T-cell (primary cell): ENCODE results near the gene C1QTNF3. TPM values are rescaled to one million over a fixed set of nuclear protein-coding genes. Genes with fewer than 3 reads are reported as not detected.

Source experiments
- ATAC-seq, 4 experiments: fragments of 200-7000 bp in 3 of 4; fragments of 150-1000 bp in 1 of 4; cut with Tn5 transposase; replicated peaks in 1 of 4; 1 replicate in 3 of 4; 2 replicates in 1 of 4; pipeline ENCODE4 v1.10.0; 2021; ENCODE audit warnings: moderate library complexity in 3 of 4, mild to moderate bottlenecking in 2 of 4, moderate number of reproducible peaks in 1 of 4
- CTCF ChIA-PET, 2 donors: fragments of 300-600 bp; sonication (Branson Sonifier 250); formaldehyde crosslinking; loops; one replicate each; lab custom pipeline; 2022; ENCODE audit warnings: antibody characterized with exemption in 2 of 2; lab: Charles Lee
- POLR2A ChIA-PET, 2 donors: fragments of 300-600 bp; sonication (Branson Sonifier 250); formaldehyde crosslinking; loops; one replicate each; lab custom pipeline; 2022; ENCODE audit warnings: antibody characterized with exemption in 2 of 2; lab: Charles Lee
- DNase-seq, 35 experiments: peaks; one replicate each; pipeline versions ENCODE4 v3.0.0 to v3.0.0-alpha.2; 2013 to 2023
- H3K27ac ChIP-seq: one replicate; pipeline ENCODE4 v1.5.1; 2013; ENCODE audit warnings: low read length
- H3K27me3 ChIP-seq, 2 experiments: replicated peaks in 1 of 2; 1 replicate in 1 of 2; 2 replicates in 1 of 2; pipeline versions ENCODE4 v1.6.1 to v1.7.0; 2013; ENCODE audit warnings: low read length in 1 of 2, mixed read lengths in 1 of 2; ENCODE audit not compliant: control insufficient read depth in 2 of 2, insufficient read depth in 2 of 2; ENCODE audit errors: extremely low read depth in 1 of 2
- H3K36me3 ChIP-seq, 2 donors: 1 replicate in 1 of 2; 2 replicates in 1 of 2; pipeline versions ENCODE4 v1.6.1 to v1.7.0; 2013; ENCODE audit warnings: low read length in 1 of 2; ENCODE audit not compliant: control insufficient read depth in 2 of 2, insufficient read depth in 1 of 2; ENCODE audit errors: extremely low read depth in 1 of 2
- H3K4me1 ChIP-seq, 2 experiments: 1 replicate in 1 of 2; 2 replicates in 1 of 2; pipeline versions ENCODE4 v1.6.1 to v1.7.0; 2013; ENCODE audit warnings: low read length in 2 of 2, mixed read lengths in 1 of 2; ENCODE audit not compliant: insufficient read depth in 2 of 2, control insufficient read depth in 1 of 2; ENCODE audit errors: extremely low read depth in 1 of 2
- H3K4me3 ChIP-seq, 2 donors: 1 replicate in 1 of 2; 2 replicates in 1 of 2; pipeline versions ENCODE4 v1.5.1 to v1.7.0; 2013; ENCODE audit warnings: mild to moderate bottlenecking in 2 of 2, low read length in 1 of 2, moderate library complexity in 1 of 2; ENCODE audit not compliant: control insufficient read depth in 1 of 2; ENCODE audit errors: extremely low read depth in 1 of 2
- H3K9me3 ChIP-seq: 2 replicates; pipeline ENCODE4 v1.7.0; 2013
- H3K27ac Mint-ChIP-seq, 2 donors: one replicate each; pipeline ENCODE4 v1.8.0; 2020 to 2021; ENCODE audit warnings: mild to moderate bottlenecking in 2 of 2, mixed read lengths in 2 of 2
- H3K27me3 Mint-ChIP-seq, 2 donors: one replicate each; pipeline ENCODE4 v1.8.0; 2021 to 2022; ENCODE audit warnings: mixed read lengths in 2 of 2
- H3K36me3 Mint-ChIP-seq: one replicate; pipeline ENCODE4 v1.8.0; 2021; ENCODE audit warnings: mixed read lengths
- H3K4me1 Mint-ChIP-seq, 3 donors: one replicate each; pipeline ENCODE4 v1.8.0; 2020 to 2022; ENCODE audit warnings: mixed read lengths in 3 of 3, mild to moderate bottlenecking in 1 of 3
- H3K4me3 Mint-ChIP-seq, 3 donors: one replicate each; pipeline ENCODE4 v1.8.0; 2020 to 2022; ENCODE audit warnings: mild to moderate bottlenecking in 3 of 3, mixed read lengths in 3 of 3, moderate library complexity in 3 of 3
- H3K9me3 Mint-ChIP-seq, 3 donors: one replicate each; pipeline ENCODE4 v1.8.0; 2020 to 2022; ENCODE audit warnings: mixed read lengths in 3 of 3
- WGBS: methylation state at CpG from one replicate; pipeline ENCODE4 v1.1.5; 2013; ENCODE audit warnings: missing lambda C conversion rate; ENCODE audit not compliant: insufficient coverage; 5-methylcytosine and 5-hydroxymethylcytosine counted together
- total RNA-seq, 35 experiments: library from RNA in 6 of 35; stranded (reverse) in 6 of 35; fragments of 120-200 nt in 1 of 35; gene quantifications; one replicate each; pipeline versions ENCODE4 v1.2.1 to v1.2.4 and lab custom pipeline; 2013 to 2026

C1QTNF3 gene
- total RNA-seq, 5 donors from 2014 or later (not counting 1 experiment from before 2014, with no cell fraction given) = 5.4 to 10.6 (median 5.7) TPM

DNA sequence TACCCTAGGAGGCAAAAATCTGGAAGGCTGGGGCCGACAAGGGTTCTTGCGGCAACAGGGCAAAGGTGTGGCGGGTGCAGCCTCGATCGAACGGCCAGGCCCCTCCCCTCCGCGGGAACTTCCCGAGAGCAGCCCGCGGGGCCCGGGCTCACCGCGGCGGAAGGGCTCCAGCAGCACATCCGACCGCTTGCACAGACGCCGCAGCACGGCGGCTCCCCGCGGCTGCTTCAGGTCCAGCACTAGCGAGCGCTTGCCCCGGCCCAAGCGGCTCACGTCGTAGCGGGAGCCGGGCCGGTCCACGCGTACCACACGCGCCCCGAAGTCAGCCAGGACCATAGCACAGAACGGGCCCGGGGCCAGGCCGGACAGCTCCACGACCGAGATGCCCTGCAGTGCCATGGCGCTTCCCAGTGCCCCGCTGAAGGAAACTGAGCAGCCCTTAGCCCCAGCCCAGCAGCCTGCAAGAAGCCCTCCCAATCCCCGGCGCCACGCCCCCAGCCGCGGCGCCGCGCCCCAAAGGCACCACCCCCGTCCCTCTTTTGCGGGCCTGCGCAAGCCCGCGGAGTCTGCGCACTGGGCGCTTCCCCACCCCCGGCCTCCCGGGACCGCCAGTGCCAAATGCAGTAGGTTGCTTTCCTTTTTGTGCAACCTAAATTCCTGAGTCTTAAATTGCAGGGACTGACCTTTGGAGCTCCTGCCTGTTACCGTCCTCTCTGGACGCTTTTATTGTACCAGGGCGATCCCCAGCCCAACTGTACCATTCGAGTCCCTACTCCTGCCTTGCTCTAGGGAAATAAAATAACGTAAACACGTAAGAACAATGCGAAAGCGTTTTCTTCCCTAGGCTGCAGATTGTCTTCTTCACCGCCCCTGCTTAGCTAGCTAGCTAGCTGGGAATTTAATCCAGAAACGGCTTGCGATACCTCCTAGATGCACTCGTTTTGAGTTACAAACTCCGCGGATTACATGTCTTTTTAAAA, 35.1 kb downstream of the C1QTNF3 start, which contains the start of gene AMACR:
Gene AMACR, minus strand, starts transcription at position 430 of the 980 bp plus-strand sequence. Its CDS starts 31 bp downstream, at position 399.
- Histone ChIP-seq H3K4me1 (peaks cover 9 to 16% of the 10 kb centered on the region in 2 experiments), H3K9me3 (no peaks in the 10 kb centered on the region), H3K27ac (peak within 1 kb of the TSS; percentile 84), H3K27me3 (no peaks in the 10 kb centered on the region), H3K36me3 (peaks cover 0 to 10% of the 10 kb centered on the region in 2 donors), H3K4me3 (peak within 1 kb of the TSS; percentile 69 to 85)
- peak within 1 kb of the TSS; percentile 90 to 95 (median 93) for H3K4me3 Mint-ChIP-seq
- peaks cover 0 to 3% of the 10 kb centered on the region in 2 donors for H3K27me3 Mint-ChIP-seq
- CTCF ChIA-PET = interaction anchor here (0.6 to 1.2 kb wide), 3 partner anchors 11 to 552 kb away, joined by 3 read pairs; no protein-coding TSS in a partner anchor
- no peaks in the 10 kb centered on the region for H3K9me3 Mint-ChIP-seq
- peaks cover 21% of the 10 kb centered on the region for H3K36me3 Mint-ChIP-seq
- peaks cover 22 to 31% (median 29%) of the 10 kb centered on the region in 3 donors for H3K4me1 Mint-ChIP-seq
- POLR2A ChIA-PET = interaction anchor here in 1 of 2 donors (0.6 kb wide), 1 partner anchor 567 kb away, joined by 3 read pairs; the partner anchor contains the start of gene TARS1
- ATAC-seq (peak; percentile 86 to 94 (median 92)), DNase-seq (peak; percentile 61 to 95 (median 85))
- WGBS = under 1% methylated on average over 70 of the region's 76 CpGs
- H3K27ac Mint-ChIP-seq = peak within 1 kb of the TSS; percentile 96 to 98

DNA sequence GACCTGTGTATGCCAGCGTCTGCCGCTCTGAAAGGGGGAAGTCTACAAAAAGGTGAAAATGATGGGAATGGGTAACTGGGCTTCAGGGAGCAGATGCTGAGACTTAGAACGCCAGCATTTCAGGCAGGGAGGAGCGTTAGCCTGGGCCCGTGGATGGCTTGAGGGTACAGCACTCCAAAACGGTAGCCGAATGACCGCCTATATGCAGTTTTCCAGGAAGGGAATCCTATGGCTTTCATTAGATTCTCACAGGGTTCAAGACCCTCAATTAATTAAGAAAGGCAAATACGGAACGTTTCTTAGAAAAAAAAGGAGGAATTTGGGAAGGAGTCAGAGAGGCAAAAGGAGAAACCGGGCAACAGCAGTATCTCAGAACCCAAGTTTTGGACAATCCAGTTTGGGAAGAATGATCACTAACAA, 35.8 kb downstream of the C1QTNF3 start:
- Histone ChIP-seq H3K4me3 (peak overlapping the region; percentile 69 to 85), H3K9me3 (no peaks in the 10 kb centered on the region), H3K36me3 (peaks cover 0 to 11% of the 10 kb centered on the region in 2 donors), H3K4me1 (peaks cover 9 to 16% of the 10 kb centered on the region in 2 experiments), H3K27me3 (no peaks in the 10 kb centered on the region), H3K27ac (peak overlapping the region; percentile 84)
- CTCF ChIA-PET = interaction anchor here in 1 of 2 donors (1.3 to 1.8 kb wide), 2 partner anchors 9 to 12 kb away, joined by 3 to 6 read pairs; no protein-coding TSS in a partner anchor
- Mint-ChIP-seq H3K36me3 (peaks cover 21% of the 10 kb centered on the region), H3K27me3 (peaks cover 0 to 3% of the 10 kb centered on the region in 2 donors), H3K9me3 (no peaks in the 10 kb centered on the region), H3K4me1 (peaks cover 22 to 31% (median 29%) of the 10 kb centered on the region in 3 donors), H3K27ac (peak overlapping the region; percentile 74 to 98), H3K4me3 (peak overlapping the region; percentile 90 to 95 (median 93))
- DNase-seq = peak in 1 of 35 experiments; percentile 15
- ATAC-seq = no peak
- WGBS = 25% methylated on average over 5 of the region's 11 CpGs
- POLR2A ChIA-PET = no interaction called here

DNA sequence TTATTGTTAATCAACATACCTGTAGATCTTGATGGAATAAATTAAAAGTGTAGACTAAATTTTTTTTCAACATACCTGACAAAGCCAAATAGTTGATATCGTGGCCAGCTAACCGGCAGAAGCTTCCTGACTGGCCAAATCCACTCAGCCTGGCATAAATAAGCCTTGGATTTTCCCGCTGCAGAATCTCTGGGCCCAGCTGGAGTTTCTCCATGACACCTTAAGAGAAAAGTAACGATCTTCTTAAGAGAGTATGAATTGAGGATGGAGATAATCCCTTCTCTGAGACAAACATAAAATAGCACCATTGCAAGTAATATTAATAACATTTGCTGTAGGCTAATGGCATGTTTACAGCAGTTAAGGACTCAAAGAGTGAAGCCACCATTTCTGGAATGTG, 37.3 kb downstream of the C1QTNF3 start:
- H3K36me3 ChIP-seq = peaks cover 0 to 11% of the 10 kb centered on the region in 2 donors
- peaks cover 0 to 3% of the 10 kb centered on the region in 2 donors for H3K27me3 Mint-ChIP-seq
- no peak overlapping the region for H3K27ac ChIP-seq
- H3K9me3 ChIP-seq = no peaks in the 10 kb centered on the region
- DNase-seq (no peak), ATAC-seq (no peak)
- peaks cover 9 to 16% of the 10 kb centered on the region in 2 experiments for H3K4me1 ChIP-seq
- H3K4me3 ChIP-seq = no peak overlapping the region
- POLR2A ChIA-PET = no interaction called here
- peaks cover 24% of the 10 kb centered on the region for H3K36me3 Mint-ChIP-seq
- peaks cover 22 to 31% (median 29%) of the 10 kb centered on the region in 3 donors for H3K4me1 Mint-ChIP-seq
- H3K9me3 Mint-ChIP-seq = no peaks in the 10 kb centered on the region
- CTCF ChIA-PET = interaction anchor here (1.1 to 1.8 kb wide), 3 partner anchors 8 to 10 kb away, joined by 3 to 6 read pairs (median 3); no protein-coding TSS in a partner anchor
- WGBS = no CpG with 5 or more reads among the region's 4 CpGs
- H3K4me3 Mint-ChIP-seq = no peak overlapping the region
- no peaks in the 10 kb centered on the region for H3K27me3 ChIP-seq
- H3K27ac Mint-ChIP-seq = no peak overlapping the region

DNA sequence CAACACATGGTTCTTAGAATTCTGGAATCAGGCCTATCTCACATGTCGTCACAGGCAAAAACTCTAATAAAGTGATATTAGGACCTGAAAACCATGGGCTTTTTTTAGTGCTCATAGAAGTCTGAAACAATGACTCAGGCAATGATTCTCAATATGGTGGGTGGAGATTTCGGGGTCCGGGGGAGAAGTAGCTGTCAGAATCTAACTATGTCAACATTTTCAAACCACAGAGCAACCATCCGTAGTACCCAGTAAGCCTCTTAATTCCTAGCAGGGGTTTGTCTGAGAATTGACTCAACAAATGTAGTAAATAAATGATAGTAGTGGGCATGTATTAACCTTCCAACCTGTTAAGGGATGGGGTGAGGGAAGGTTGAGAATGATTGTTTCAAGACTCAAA, 37.8 kb downstream of the C1QTNF3 start:
- no peak overlapping the region for H3K27ac Mint-ChIP-seq
- ATAC-seq = no peak
- H3K36me3 Mint-ChIP-seq = peaks cover 24% of the 10 kb centered on the region

DNA sequence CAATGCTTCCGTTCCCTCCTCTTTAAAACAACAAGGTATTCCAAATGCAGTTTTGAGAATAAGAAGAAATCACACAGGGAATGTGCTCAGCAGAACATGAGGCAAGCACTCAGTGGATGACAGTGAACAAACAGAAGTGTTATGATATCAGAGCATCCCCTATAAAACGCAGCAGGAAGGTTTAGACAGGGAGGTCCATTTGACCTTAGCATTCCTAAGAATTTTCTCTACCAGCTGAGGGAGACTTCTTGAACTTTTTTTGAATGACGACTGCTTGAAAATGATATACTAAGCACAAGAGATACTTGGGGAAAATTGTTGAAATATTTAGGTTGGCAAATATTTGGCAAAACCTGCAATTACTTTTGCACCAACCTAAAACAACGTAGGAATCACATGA, 39.1 kb downstream of the C1QTNF3 start:
- H3K27ac Mint-ChIP-seq = no peak overlapping the region
- H3K9me3 Mint-ChIP-seq = no peaks in the 10 kb centered on the region
- ChIA-PET POLR2A (no interaction called here), CTCF (no interaction called here)
- Histone ChIP-seq H3K36me3 (peaks cover 0 to 11% of the 10 kb centered on the region in 2 donors), H3K27ac (no peak overlapping the region), H3K4me1 (peaks cover 9 to 11% of the 10 kb centered on the region in 2 experiments), H3K27me3 (no peaks in the 10 kb centered on the region), H3K9me3 (no peaks in the 10 kb centered on the region), H3K4me3 (no peak overlapping the region)
- no peaks in the 10 kb centered on the region for H3K27me3 Mint-ChIP-seq
- peaks cover 24% of the 10 kb centered on the region for H3K36me3 Mint-ChIP-seq
- no CpG with 5 or more reads among the region's 4 CpGs for WGBS
- ATAC-seq (no peak), DNase-seq (no peak)
- peaks cover 17 to 23% (median 21%) of the 10 kb centered on the region in 3 donors for H3K4me1 Mint-ChIP-seq
- H3K4me3 Mint-ChIP-seq = no peak overlapping the region

More for the DNA sequence above, 37.8 kb downstream of the C1QTNF3 start:
- Histone ChIP-seq H3K4me1 (peaks cover 9 to 16% of the 10 kb centered on the region in 2 experiments), H3K27ac (no peak overlapping the region), H3K27me3 (no peaks in the 10 kb centered on the region), H3K9me3 (no peaks in the 10 kb centered on the region), H3K4me3 (no peak overlapping the region), H3K36me3 (peaks cover 0 to 11% of the 10 kb centered on the region in 2 donors)
- POLR2A ChIA-PET = no interaction called here
- H3K27me3 Mint-ChIP-seq = peaks cover 0 to 3% of the 10 kb centered on the region in 2 donors
- no CpG with 5 or more reads among the region's 4 CpGs for WGBS
- no peak for DNase-seq
- peaks cover 22 to 31% (median 29%) of the 10 kb centered on the region in 3 donors for H3K4me1 Mint-ChIP-seq
- CTCF ChIA-PET = interaction anchor here (1.1 to 1.8 kb wide), 2 partner anchors 7 to 9 kb away, joined by 3 to 6 read pairs; no protein-coding TSS in a partner anchor
- no peaks in the 10 kb centered on the region for H3K9me3 Mint-ChIP-seq
- no peak overlapping the region for H3K4me3 Mint-ChIP-seq
